Activated CD8-positive, alpha-beta T cell treated with anti-CD3 and anti-CD28 coated beads for 36 hours (primary cell): Measurements from ENCODE around the gene HERC2. TPM values are rescaled to one million over a fixed set of nuclear protein-coding genes. Genes with fewer than 3 reads are reported as not detected.
"Not testable (repeated sequence)": the region's sequence is repeated elsewhere in the genome, so short reads cannot be mapped to it uniquely, and the experiment has no call there.

Source experiments
- ATAC-seq: fragments of 200-7000 bp; cut with Tn5 transposase; one replicate; pipeline ENCODE4 v1.10.0; 2021; ENCODE audit warnings: mild to moderate bottlenecking, moderate library complexity
- CTCF ChIA-PET: fragments of 350-600 bp; sonication (Branson Sonifier 250); formaldehyde crosslinking; loops from one replicate; lab custom pipeline; 2021; ENCODE audit warnings: antibody characterized with exemption; lab: Charles Lee
- POLR2A ChIA-PET: fragments of 350-600 bp; sonication (Branson Sonifier 250); formaldehyde crosslinking; loops from one replicate; lab custom pipeline; 2021; ENCODE audit warnings: antibody characterized with exemption; lab: Charles Lee
- DNase-seq: peaks from one replicate; pipeline ENCODE4 v3.0.0-alpha.2; 2020
- H3K27ac Mint-ChIP-seq: one replicate; pipeline ENCODE4 v1.8.0; 2021; ENCODE audit warnings: mild to moderate bottlenecking, mixed read lengths
- H3K27me3 Mint-ChIP-seq: one replicate; pipeline ENCODE4 v1.8.0; 2021; ENCODE audit warnings: mixed read lengths
- H3K36me3 Mint-ChIP-seq: one replicate; pipeline ENCODE4 v1.8.0; 2021; ENCODE audit warnings: low read depth, mixed read lengths
- H3K4me1 Mint-ChIP-seq: one replicate; pipeline ENCODE4 v1.8.0; 2021; ENCODE audit warnings: low read depth, mixed read lengths
- H3K4me3 Mint-ChIP-seq: one replicate; pipeline ENCODE4 v1.8.0; 2021; ENCODE audit warnings: mild to moderate bottlenecking, moderate library complexity, mixed read lengths
- H3K9me3 Mint-ChIP-seq: one replicate; pipeline ENCODE4 v1.8.0; 2021; ENCODE audit warnings: mixed read lengths
- intact Hi-C: fragments of 100-400 bp; cut with micrococcal nuclease; formaldehyde crosslinking; loops from one replicate; pipeline ENCODE4 v1.10.0; 2022
- total RNA-seq, 2 experiments: library from RNA; stranded (reverse); gene quantifications; one replicate each; pipeline ENCODE4 v1.2.3, GENCODE V29; 2021
- TF ChIP-seq, protein P1 (sequence below): fragments of 200-600 bp; IDR thresholded peaks from one replicate; pipeline ENCODE4 v1.8.0; 2022; ENCODE audit warnings: antibody characterized with exemption, mild to moderate bottlenecking

HERC2 gene
- total RNA-seq, 2 experiments from 2014 or later = 29.5 to 32.3 TPM

DNA sequence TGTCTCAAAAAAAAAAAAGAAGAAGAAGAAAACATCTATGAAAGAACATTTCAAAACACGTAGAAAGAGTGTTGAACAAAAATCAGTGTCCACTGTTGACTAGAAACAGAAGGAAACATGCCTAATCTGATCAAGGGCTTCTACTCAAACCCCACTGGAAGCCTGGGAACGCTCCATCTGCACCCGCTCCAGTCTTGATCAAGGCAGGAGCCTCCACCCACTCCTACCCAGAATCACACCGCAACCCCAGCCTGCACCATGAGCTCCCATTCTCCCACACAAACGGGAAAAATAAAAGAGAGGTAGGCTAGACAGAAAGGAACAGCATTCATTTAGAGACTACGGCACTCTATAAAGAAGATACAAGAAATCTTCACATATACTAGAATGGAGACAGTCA, 181.9 kb downstream of the HERC2 start:
- peaks cover 12% of the 10 kb centered on the region for H3K4me1 Mint-ChIP-seq
- no peak for DNase-seq
- no peak for ATAC-seq
- intact Hi-C loops = no loop called here
- TF ChIP-seq, protein P1, sequence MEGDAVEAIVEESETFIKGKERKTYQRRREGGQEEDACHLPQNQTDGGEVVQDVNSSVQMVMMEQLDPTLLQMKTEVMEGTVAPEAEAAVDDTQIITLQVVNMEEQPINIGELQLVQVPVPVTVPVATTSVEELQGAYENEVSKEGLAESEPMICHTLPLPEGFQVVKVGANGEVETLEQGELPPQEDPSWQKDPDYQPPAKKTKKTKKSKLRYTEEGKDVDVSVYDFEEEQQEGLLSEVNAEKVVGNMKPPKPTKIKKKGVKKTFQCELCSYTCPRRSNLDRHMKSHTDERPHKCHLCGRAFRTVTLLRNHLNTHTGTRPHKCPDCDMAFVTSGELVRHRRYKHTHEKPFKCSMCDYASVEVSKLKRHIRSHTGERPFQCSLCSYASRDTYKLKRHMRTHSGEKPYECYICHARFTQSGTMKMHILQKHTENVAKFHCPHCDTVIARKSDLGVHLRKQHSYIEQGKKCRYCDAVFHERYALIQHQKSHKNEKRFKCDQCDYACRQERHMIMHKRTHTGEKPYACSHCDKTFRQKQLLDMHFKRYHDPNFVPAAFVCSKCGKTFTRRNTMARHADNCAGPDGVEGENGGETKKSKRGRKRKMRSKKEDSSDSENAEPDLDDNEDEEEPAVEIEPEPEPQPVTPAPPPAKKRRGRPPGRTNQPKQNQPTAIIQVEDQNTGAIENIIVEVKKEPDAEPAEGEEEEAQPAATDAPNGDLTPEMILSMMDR = no peak
- no peak overlapping the region for H3K27ac Mint-ChIP-seq
- POLR2A ChIA-PET = no interaction called here
- H3K9me3 Mint-ChIP-seq = no peaks in the 10 kb centered on the region
- H3K27me3 Mint-ChIP-seq = no peaks in the 10 kb centered on the region
- CTCF ChIA-PET = no interaction called here
- H3K4me3 Mint-ChIP-seq = no peak overlapping the region
- H3K36me3 Mint-ChIP-seq = peaks cover 34% of the 10 kb centered on the region

DNA sequence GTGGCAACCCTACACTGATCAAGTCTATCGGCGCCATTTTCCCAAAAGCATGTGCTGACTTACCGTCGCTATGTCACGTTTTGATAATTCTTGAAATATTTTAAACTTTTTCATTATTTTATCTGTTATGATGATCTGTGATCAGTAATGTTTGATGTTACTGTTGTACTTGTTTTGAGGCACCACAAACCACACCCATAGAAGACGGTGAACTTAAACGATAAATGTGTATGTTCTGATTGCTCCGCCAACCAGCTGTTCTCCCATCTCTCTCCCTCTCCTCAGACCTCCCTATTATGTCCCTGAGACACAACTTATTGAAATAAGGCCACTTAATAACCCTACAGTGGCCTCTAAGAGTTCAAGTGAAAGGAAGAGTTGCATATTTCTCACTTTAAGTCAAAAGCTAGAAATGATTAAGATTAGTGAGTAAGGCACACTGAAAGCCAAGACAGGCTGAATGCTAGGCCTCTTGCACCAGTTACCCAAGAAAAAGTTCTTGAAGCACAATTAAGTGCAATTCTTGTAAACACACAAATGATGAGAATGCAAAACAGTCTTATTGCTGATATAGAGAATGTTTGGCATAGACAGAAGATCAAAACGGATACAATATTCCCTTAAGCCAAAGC, 184.5 kb downstream of the HERC2 start:
- peaks cover 24% of the 10 kb centered on the region for H3K36me3 Mint-ChIP-seq
- H3K4me1 Mint-ChIP-seq = peaks cover 12% of the 10 kb centered on the region
- H3K4me3 Mint-ChIP-seq, POLR2A ChIA-PET, H3K27ac Mint-ChIP-seq, intact Hi-C loops, H3K27me3 Mint-ChIP-seq, ATAC-seq, H3K9me3 Mint-ChIP-seq, DNase-seq: not testable (repeated sequence)
- CTCF ChIA-PET = interaction anchor here (1.2 kb wide), 1 partner anchor 11 kb away, joined by 5 read pairs; no protein-coding TSS in a partner anchor

DNA sequence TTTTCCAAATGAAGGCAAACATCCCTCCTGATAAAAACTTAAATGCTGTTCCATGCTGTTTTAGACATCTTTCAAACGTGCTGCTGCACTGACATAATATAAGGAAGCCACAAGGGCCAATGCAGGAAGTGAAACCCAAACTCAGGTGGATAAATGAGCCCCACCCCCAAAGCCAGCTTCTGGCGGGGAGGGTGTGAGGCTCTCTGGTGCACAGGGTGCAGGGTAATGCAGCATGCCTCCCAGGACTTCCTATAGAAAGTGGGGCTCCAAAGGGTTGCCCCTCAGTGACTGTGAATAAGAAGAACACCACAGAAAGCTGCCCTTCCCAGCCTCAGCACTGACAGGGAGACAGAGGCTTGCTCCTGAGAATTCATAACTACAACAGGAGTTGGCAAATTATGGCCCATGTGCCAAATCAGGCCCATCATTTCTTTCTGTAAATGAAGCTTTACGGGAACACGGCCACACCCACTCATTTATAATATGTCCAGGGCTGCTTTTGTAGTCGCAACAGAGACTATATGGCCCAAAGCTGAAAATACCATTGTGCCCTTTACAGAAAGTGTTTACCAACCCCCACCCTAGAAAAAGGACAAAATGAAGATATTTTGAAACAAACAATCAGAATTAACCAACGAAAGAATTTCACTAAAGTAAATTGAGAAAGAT, 185.6 kb downstream of the HERC2 start:
- CTCF ChIA-PET = interaction anchor here (1.4 kb wide), 1 partner anchor 11 kb away, joined by 5 read pairs; no protein-coding TSS in a partner anchor
- peaks cover 12% of the 10 kb centered on the region for H3K4me1 Mint-ChIP-seq
- H3K9me3 Mint-ChIP-seq, H3K27ac Mint-ChIP-seq, POLR2A ChIA-PET, H3K27me3 Mint-ChIP-seq, H3K4me3 Mint-ChIP-seq, intact Hi-C loops: not testable (repeated sequence)
- ATAC-seq (peak; percentile 86), DNase-seq (peak; percentile 13)
- H3K36me3 Mint-ChIP-seq = peaks cover 19% of the 10 kb centered on the region

DNA sequence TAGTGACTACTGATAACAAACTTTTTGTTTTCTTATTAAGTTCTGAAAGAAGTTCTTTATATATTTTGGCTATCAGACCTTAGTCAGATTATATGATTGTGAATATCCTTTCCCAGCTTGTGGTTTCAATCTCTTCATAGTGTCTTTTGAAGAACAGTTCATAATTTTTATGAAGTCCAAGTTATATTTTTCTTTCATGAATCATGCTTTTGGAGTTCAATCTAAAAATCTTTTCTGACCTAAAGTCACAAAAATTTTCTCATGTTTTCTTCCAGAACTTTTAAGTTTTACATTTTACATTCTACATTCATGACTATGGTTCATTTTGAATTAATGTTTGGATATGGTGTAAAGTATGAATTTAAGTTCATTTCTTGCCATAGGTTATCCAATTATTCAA, 188.7 kb downstream of the HERC2 start:
- CTCF ChIA-PET = interaction anchor here (2.0 kb wide), 1 partner anchor 9 kb away, joined by 5 read pairs; no protein-coding TSS in a partner anchor
- Mint-ChIP-seq H3K36me3 (peaks cover 8% of the 10 kb centered on the region), H3K4me3 (no peak overlapping the region), H3K9me3 (no peaks in the 10 kb centered on the region), H3K27ac (no peak overlapping the region), H3K4me1 (peaks cover 12% of the 10 kb centered on the region), H3K27me3 (no peaks in the 10 kb centered on the region)
- POLR2A ChIA-PET = no interaction called here
- ATAC-seq (no peak), DNase-seq (no peak)
- intact Hi-C loops = no loop called here
- TF ChIP-seq, protein P1 = no peak

DNA sequence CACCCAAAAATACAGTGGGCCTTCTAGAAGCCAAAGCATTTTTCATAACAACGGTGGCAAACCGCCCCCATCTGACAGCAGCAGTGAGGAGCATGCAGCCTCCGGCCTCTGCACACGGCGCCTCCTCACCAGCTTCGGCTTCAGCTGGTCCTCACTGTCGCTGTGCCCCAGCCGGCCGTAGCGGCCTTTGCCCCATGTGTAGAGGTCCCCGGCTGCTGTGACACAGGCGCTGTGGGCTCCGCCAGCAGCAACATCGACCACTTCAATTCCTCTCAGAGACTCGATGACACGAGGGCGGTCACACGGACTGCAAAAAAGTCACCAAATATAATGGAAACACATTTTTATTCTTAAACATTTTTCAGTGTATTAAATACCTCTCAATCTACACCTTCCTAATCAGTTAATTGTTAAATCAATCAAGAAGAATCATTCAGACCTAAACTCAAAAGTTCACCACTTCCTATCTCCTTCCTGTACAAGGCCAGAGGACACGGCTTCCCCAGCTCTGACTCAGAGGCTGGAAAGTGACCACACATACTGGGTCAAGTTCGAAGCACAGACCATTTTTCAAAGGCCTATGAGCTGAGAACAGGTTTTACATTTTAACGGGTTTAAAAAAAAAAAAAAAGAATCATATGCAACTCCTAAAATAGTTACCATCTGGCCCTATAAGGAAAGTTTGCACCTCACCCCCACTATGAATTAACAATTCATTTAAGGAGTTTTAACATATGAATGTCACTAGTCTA, 189.3 kb downstream of the HERC2 start:
- H3K9me3 Mint-ChIP-seq = no peaks in the 10 kb centered on the region
- POLR2A ChIA-PET = no interaction called here

More for the DNA sequence above, 189.3 kb downstream of the HERC2 start:
- intact Hi-C loops = no loop called here
- CTCF ChIA-PET = interaction anchor here (2.0 kb wide), 1 partner anchor 8 kb away, joined by 5 read pairs; no protein-coding TSS in a partner anchor
- DNase-seq (no peak), ATAC-seq (no peak)
- Mint-ChIP-seq H3K27me3 (no peaks in the 10 kb centered on the region), H3K36me3 (peaks cover 8% of the 10 kb centered on the region), H3K4me3 (no peak overlapping the region), H3K27ac (no peak overlapping the region), H3K4me1 (peaks cover 12% of the 10 kb centered on the region)
- TF ChIP-seq, protein P1 = no peak
